ENCODE measurements around the gene HSPA5. TPM values are rescaled to one million over a fixed set of nuclear protein-coding genes. Genes with fewer than 3 reads are reported as not detected.
A peak's percentile ranks its signal among the peaks of the same experiment; 100 is the strongest.
"Not testable (repeated sequence)": the region's sequence is repeated elsewhere in the genome, so short reads cannot be mapped to it uniquely, and the experiment has no call there.

HSPA5 gene
- total and polyA plus RNA-seq, 11 donors = 89.2 to 1,101 (median 242) TPM

DNA sequence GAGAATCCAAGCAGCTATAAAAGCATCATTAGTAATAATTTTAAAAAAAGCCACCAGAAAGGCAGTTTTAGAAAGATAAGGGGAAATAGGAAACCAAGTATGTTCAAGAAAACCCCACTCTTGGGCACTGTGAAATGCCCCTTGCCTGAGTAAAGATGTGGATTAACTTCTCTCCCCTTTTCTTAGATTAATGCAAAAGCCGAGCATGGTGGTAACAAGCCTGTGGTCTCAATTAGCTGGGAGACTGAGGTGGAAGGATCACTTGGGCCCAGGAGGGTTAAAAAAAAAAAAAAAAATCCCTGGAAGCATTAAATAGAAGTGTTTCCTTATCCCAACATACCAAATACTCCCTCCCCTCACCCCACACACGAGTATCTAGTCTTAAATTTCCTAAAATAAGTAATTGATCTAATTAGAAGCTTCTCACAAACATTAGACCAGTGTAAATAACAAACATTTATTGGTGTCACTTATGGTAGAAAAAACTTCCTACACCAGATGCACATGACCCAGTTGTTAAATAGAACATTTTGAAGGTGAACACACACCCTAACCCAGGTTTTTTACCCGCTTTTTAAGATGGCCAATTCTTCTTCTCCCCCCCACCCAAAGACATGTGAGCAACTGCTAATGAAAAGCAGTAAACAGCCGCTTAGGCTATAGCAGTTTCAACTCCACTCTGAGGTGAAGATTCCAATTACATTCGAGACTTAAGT is 5.2 kb downstream of the HSPA5 start:
- peak overlapping the region in 3 of 12 donors; percentile 22 to 37 (median 32) for H3K27ac ChIP-seq
- intact Hi-C loops (cut with DNase I) = loop anchor here in 3 of 10 donors (5.0 kb wide), 1 partner anchor 34 kb away; the partner anchor contains the start of gene RABEPK (in 3 of the 3)
- no peaks in the 10 kb centered on the region for H3K9me3 ChIP-seq
- DNase-seq (no peak), ATAC-seq (no peak)
- H3K4me3 ChIP-seq = peak overlapping the region in 8 of 12 donors; percentile 9 to 94 (median 54)
- 35 to 57% (median 47%) methylated on average over 5 of the region's 5 CpGs for WGBS, 4 donors
- H3K4me1 ChIP-seq = peaks cover 9 to 59% (median 50%) of the 10 kb centered on the region in 12 donors
- peaks cover 0 to 88% (median 76%) of the 10 kb centered on the region in 9 donors for H3K36me3 ChIP-seq
- no peak for TF ChIP-seq POLR2A (IDR thresholded peaks at IDR 0.05)
- no peak for TF ChIP-seq CTCF (IDR thresholded peaks at IDR 0.05)
- H3K27me3 ChIP-seq = no peaks in the 10 kb centered on the region

- 93 to 97% (median 96%) methylated on average over 8 of the region's 8 CpGs for WGBS, 4 donors
- Histone ChIP-seq H3K4me1 (peaks cover 9 to 46% (median 42%) of the 10 kb centered on the region in 12 donors), H3K27ac (peak overlapping the region in 1 of 12 donors; percentile 37), H3K36me3 (peaks cover 0 to 95% (median 84%) of the 10 kb centered on the region in 9 donors)
- H3K9me3 ChIP-seq; intact Hi-C loops (cut with DNase I); H3K4me3 ChIP-seq; ATAC-seq; DNase-seq; H3K27me3 ChIP-seq: not testable (repeated sequence)
Observed at GRCh38 chr9:125234099-125234498, 7.0 kb downstream of the HSPA5 start.

GRCh38 chr9:125233678-125234077 is 7.5 kb downstream of the HSPA5 start:
- TF ChIP-seq POLR2A (IDR thresholded peaks at IDR 0.05) (no peak), CTCF (IDR thresholded peaks at IDR 0.05) (no peak)
- H3K9me3 ChIP-seq = no peaks in the 10 kb centered on the region
- ATAC-seq (peak in 2 of 4 donors; percentile 39 to 50), DNase-seq (no peak)
- 57 to 73% (median 62%) methylated on average over 3 of the region's 3 CpGs for WGBS, 4 donors
- intact Hi-C loops (cut with DNase I) = no loop called here
- peaks cover 9 to 42% (median 37%) of the 10 kb centered on the region in 12 donors for H3K4me1 ChIP-seq
- no peaks in the 10 kb centered on the region for H3K27me3 ChIP-seq
- H3K27ac ChIP-seq = peak overlapping the region in 1 of 12 donors; percentile 37
- peaks cover 0 to 94% (median 84%) of the 10 kb centered on the region in 9 donors for H3K36me3 ChIP-seq
- no peak overlapping the region for H3K4me3 ChIP-seq

DNA sequence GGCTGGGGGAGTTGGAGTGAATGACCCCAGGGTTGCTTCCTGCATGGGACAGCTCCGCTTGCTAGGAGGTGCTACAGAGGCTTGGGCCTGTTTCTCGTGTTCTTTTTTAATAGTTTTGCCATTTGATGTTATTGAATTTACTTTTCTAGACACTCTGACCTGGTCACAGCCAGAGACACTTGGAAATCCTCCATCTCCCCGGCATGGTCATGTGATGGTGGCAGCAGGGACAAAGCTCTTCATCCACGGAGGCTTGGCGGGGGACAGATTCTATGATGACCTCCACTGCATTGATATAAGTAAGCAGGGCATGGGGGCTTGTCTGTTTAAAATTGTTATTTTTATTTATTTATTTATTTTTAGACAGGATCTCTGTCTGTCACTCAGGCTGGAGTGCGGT is 13.4 kb downstream of the HSPA5 start:
- no peak for TF ChIP-seq CTCF (IDR thresholded peaks at IDR 0.05)
- TF ChIP-seq POLR2A (IDR thresholded peaks at IDR 0.05) = no peak
- no peaks in the 10 kb centered on the region for H3K9me3 ChIP-seq
- peaks cover 0 to 71% (median 56%) of the 10 kb centered on the region in 9 donors for H3K36me3 ChIP-seq
- no peak overlapping the region for H3K27ac ChIP-seq
- ATAC-seq (no peak), DNase-seq (no peak)
- no peaks in the 10 kb centered on the region for H3K27me3 ChIP-seq
- no peak overlapping the region for H3K4me3 ChIP-seq
- no peaks in the 10 kb centered on the region for H3K4me1 ChIP-seq
- 70 to 82% (median 74%) methylated on average over 6 of the region's 6 CpGs for WGBS, 4 donors
- intact Hi-C loops (cut with DNase I) = no loop called here

DNA sequence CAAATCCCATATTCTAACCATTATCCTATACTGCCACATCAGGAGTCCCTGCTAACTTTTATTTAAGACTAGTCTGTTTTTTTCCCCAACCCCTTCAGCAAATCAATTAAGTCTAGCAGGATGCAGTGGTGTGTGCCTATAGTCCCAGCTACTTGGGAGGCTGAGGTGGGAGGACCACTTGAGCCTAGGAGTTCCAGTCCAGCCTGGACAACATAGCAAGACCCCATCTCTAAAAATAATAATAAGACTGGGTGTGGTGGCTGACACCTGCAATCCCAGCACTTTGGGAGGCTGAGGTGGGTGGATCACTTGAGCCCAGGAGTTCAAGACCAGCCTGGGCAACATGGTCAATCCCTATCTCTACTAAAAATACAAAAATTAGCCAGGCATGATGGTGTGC is 16.3 kb downstream of the HSPA5 start:
- H3K27me3 ChIP-seq; H3K4me3 ChIP-seq; H3K9me3 ChIP-seq; intact Hi-C loops (cut with DNase I); H3K4me1 ChIP-seq; DNase-seq; H3K27ac ChIP-seq; ATAC-seq: not testable (repeated sequence)
- peaks cover 0 to 77% (median 62%) of the 10 kb centered on the region in 9 donors for H3K36me3 ChIP-seq
